ENCODE results near the gene TRMT44. TPM values are rescaled to one million over a fixed set of nuclear protein-coding genes. Genes with fewer than 3 reads are reported as not detected.

Gene TRMT44
- total and polyA plus RNA-seq, 8 donors: 1.8 to 39.7 (median 8.4) TPM

DNA sequence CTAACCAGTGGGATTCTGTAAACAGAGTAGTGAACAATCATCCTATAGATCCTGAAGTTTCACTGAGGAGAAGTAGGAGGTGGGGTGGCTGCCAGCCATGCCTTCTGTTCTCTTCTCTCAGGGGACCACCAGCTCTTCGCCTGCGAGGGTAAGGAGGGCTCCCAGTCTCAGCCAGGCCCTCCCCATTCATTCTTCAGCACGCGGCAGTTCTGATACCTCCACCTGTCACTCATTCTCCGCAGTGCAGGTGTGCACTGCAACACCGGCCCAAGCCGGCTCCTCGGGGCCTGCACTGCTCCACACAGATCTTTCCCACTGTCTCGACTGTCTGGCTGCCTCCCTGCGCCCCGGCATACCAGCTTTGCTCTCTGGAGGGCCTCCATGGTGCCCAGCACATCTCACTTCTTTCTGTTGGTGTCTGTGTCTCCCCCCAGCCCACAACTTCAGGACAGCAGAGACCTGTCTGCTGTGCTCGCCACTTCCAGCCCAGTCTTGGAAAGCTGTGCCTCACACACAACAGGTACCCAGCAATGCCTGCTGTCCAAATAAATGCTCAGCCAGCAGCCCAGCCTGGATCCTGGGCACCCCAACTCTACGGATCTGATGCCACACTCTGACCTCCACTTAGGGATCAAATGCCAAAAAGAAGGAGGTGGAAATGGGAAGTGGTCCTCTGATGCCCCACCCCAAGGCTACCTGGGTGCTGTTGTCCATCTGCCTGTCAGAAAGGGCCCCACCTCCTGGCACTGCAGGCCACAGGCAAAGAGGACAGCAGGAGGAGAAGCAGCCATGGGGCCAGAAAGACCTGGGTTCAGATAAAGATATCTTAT is 29.0 kb upstream of the TRMT44 start:
- Histone ChIP-seq H3K4me3 (no peak overlapping the region), H3K27me3 (no peaks in the 10 kb centered on the region), H3K4me1 (peaks cover 11 to 30% (median 18%) of the 10 kb centered on the region in 4 donors), H3K36me3 (peaks cover 27 to 89% (median 85%) of the 10 kb centered on the region in 4 donors), H3K27ac (no peak overlapping the region), H3K9me3 (no peaks in the 10 kb centered on the region)
- WGBS, 5 donors: 78 to 91% (median 86%) methylated on average over 13 of the region's 13 CpGs
- no peak for TF ChIP-seq POLR2A (IDR thresholded peaks at IDR 0.05)
- TF ChIP-seq POLR2AphosphoS5 (IDR thresholded peaks at IDR 0.05): no peak
- no peak for TF ChIP-seq EP300 (IDR thresholded peaks at IDR 0.05)
- TF ChIP-seq, protein P1, sequence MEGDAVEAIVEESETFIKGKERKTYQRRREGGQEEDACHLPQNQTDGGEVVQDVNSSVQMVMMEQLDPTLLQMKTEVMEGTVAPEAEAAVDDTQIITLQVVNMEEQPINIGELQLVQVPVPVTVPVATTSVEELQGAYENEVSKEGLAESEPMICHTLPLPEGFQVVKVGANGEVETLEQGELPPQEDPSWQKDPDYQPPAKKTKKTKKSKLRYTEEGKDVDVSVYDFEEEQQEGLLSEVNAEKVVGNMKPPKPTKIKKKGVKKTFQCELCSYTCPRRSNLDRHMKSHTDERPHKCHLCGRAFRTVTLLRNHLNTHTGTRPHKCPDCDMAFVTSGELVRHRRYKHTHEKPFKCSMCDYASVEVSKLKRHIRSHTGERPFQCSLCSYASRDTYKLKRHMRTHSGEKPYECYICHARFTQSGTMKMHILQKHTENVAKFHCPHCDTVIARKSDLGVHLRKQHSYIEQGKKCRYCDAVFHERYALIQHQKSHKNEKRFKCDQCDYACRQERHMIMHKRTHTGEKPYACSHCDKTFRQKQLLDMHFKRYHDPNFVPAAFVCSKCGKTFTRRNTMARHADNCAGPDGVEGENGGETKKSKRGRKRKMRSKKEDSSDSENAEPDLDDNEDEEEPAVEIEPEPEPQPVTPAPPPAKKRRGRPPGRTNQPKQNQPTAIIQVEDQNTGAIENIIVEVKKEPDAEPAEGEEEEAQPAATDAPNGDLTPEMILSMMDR (IDR thresholded peaks at IDR 0.05): no peak
- DNase-seq: no peak
- intact Hi-C loops (cut with DNase I; ENCODE audit: low total_unique reads): no loop called here

DNA sequence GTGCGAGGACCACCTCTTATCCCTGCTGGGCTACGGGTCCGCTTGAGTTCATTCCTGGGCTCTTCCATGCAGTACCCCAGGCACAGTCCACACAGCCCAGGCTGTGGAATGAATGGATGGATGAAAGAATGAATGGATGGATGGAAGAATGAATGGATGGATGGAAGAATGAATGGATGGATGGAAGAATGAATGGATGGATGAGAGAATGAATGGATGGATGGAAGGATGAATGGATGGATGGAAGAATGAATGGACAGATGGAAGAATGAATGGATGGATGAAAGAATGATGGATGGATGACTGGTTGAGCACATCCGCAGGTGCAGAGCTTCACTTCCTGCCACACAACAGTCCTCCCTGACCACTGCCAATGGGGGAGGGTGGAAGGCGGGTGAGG is 28.3 kb upstream of the TRMT44 start:
- H3K27ac ChIP-seq: no peak overlapping the region
- intact Hi-C loops (cut with DNase I; ENCODE audit: low total_unique reads): no loop called here
- no peaks in the 10 kb centered on the region for H3K9me3 ChIP-seq
- WGBS, 5 donors: 92 to 94% (median 93%) methylated on average over 5 of the region's 5 CpGs
- H3K4me3 ChIP-seq: no peak overlapping the region
- TF ChIP-seq POLR2AphosphoS5 (IDR thresholded peaks at IDR 0.05) (no peak), POLR2A (IDR thresholded peaks at IDR 0.05) (no peak), EP300 (IDR thresholded peaks at IDR 0.05) (no peak)
- TF ChIP-seq, protein P1 (IDR thresholded peaks at IDR 0.05): no peak
- H3K27me3 ChIP-seq: no peaks in the 10 kb centered on the region
- DNase-seq: no peak
- H3K4me1 ChIP-seq: peaks cover 11 to 30% (median 18%) of the 10 kb centered on the region in 4 donors
- peaks cover 27 to 89% (median 86%) of the 10 kb centered on the region in 4 donors for H3K36me3 ChIP-seq

DNA sequence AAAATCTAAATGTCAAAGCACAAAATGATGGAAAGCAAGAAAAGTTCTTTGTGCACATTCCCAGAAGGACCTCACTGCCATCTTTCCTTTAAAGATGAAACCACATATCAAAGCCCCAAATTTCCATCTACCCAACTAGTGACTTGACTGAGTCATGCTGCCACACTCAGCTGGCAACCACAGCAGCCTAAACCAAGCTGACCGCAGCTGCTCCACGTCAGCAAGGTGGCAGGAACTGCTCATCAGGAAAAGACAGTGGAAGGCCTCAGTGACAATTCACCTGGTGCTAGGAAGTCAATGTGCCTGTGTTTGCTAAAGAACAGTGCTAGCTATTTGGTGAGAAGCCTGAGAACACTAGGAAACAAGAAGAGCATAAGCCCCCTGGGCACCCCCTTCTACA is 26.2 kb upstream of the TRMT44 start:
- Histone ChIP-seq H3K36me3 (peaks cover 25 to 70% (median 66%) of the 10 kb centered on the region in 4 donors), H3K4me3 (no peak overlapping the region), H3K4me1 (peaks cover 8 to 26% (median 18%) of the 10 kb centered on the region in 4 donors), H3K27ac (no peak overlapping the region), H3K27me3 (no peaks in the 10 kb centered on the region), H3K9me3 (no peaks in the 10 kb centered on the region)
- DNase-seq: no peak
- intact Hi-C loops (cut with DNase I; ENCODE audit: low total_unique reads): no loop called here
- TF ChIP-seq POLR2AphosphoS5 (IDR thresholded peaks at IDR 0.05) (no peak), POLR2A (IDR thresholded peaks at IDR 0.05) (no peak), EP300 (IDR thresholded peaks at IDR 0.05) (no peak)
- TF ChIP-seq, protein P1 (IDR thresholded peaks at IDR 0.05): no peak
- 81 to 93% (median 86%) methylated on average over 2 of the region's 2 CpGs for WGBS, 5 donors

DNA sequence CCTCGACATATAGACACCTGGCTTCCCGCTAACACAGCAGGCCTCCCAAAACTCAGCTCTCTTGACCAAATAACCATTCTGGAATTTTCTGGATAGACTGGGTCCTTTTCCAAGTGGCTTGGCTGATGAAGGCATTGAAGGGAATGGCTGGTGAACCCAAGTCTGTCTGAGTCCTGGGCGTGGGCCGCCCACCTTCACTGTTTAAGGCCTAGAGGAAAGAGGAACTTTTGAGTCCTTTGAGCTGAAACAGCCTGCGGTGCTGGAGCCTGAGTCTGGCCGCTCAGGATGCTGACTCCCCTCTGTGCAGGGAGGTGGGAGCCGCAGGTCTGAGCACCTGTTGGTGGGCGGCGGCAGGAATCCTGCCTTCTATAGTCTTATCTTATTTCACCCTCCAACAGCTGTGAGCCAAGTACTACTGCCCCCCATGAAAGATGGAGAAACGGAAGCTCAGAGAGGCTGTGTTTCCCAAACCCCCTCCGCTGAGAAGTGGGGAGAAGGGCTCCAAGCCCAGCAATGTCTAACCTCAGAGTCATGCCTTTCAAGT is 23.4 kb upstream of the TRMT44 start:
- intact Hi-C loops (cut with DNase I; ENCODE audit: low total_unique reads): no loop called here
- 80 to 89% (median 87%) methylated on average over 11 of the region's 11 CpGs for WGBS, 5 donors
- H3K4me1 ChIP-seq: peaks cover 4 to 20% (median 11%) of the 10 kb centered on the region in 4 donors
- DNase-seq: no peak
- peaks cover 23 to 49% (median 45%) of the 10 kb centered on the region in 4 donors for H3K36me3 ChIP-seq
- H3K9me3 ChIP-seq: no peaks in the 10 kb centered on the region
- no peak overlapping the region for H3K4me3 ChIP-seq
- TF ChIP-seq, protein P1 (IDR thresholded peaks at IDR 0.05): no peak
- TF ChIP-seq EP300 (IDR thresholded peaks at IDR 0.05) (no peak), POLR2A (IDR thresholded peaks at IDR 0.05) (no peak), POLR2AphosphoS5 (IDR thresholded peaks at IDR 0.05) (no peak)
- H3K27ac ChIP-seq: no peak overlapping the region
- H3K27me3 ChIP-seq: no peaks in the 10 kb centered on the region

All from stomach (tissue), 9 donors.